Measurements from ENCODE around the gene ATG9B.

ATG9B gene

DNA sequence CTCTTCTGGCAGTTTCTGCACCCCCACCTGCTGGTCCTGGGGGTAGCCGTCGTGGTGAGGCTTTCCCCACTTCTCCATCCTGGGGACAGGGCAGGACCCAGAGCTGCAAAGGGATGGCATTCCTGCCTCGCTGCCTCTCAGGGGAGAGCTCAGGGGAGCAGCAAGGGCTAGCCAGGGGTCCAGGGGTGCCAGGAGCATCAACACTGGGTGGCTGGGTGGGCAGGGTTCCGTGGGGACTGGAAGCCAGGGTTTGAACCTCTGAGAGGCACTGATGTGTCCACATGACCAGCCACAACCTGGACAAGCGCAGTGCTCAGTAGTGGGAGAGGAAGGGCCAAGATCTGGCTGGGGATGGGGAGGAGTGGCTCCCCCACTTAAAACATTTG, 9.6 kb upstream of the ATG9B start (continued):
- TF ChIP-seq, protein P1, sequence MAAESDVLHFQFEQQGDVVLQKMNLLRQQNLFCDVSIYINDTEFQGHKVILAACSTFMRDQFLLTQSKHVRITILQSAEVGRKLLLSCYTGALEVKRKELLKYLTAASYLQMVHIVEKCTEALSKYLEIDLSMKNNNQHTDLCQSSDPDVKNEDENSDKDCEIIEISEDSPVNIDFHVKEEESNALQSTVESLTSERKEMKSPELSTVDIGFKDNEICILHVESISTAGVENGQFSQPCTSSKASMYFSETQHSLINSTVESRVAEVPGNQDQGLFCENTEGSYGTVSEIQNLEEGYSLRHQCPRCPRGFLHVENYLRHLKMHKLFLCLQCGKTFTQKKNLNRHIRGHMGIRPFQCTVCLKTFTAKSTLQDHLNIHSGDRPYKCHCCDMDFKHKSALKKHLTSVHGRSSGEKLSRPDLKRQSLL (tag by site-specific recombination; IDR thresholded peaks at IDR 0.05) = no peak
- TF ChIP-seq, protein P2, sequence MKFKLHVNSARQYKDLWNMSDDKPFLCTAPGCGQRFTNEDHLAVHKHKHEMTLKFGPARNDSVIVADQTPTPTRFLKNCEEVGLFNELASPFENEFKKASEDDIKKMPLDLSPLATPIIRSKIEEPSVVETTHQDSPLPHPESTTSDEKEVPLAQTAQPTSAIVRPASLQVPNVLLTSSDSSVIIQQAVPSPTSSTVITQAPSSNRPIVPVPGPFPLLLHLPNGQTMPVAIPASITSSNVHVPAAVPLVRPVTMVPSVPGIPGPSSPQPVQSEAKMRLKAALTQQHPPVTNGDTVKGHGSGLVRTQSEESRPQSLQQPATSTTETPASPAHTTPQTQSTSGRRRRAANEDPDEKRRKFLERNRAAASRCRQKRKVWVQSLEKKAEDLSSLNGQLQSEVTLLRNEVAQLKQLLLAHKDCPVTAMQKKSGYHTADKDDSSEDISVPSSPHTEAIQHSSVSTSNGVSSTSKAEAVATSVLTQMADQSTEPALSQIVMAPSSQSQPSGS (tag by site-specific recombination; IDR thresholded peaks at IDR 0.05; ENCODE audit: low read depth) = no peak
- TF ChIP-seq ZNF157 (tag by site-specific recombination; IDR thresholded peaks at IDR 0.05) (no peak), EGR2 (tag by site-specific recombination; IDR thresholded peaks at IDR 0.05; ENCODE audit: low read depth) (no peak), ZFHX2 (tag by site-specific recombination; conservative IDR thresholded peaks at IDR 0.05) (no peak), ZNF670 (tag by site-specific recombination; IDR thresholded peaks at IDR 0.05; ENCODE audit: low read depth) (no peak), PRDM1 (tag by site-specific recombination; IDR thresholded peaks at IDR 0.05) (no peak), SCRT1 (tag by site-specific recombination; IDR thresholded peaks at IDR 0.05; ENCODE audit: borderline replicate concordance) (no peak), MZF1 (tag by site-specific recombination; IDR thresholded peaks at IDR 0.05; ENCODE audit: borderline replicate concordance) (no peak), ZFP37 (tag by site-specific recombination; IDR thresholded peaks at IDR 0.05) (no peak)

DNA sequence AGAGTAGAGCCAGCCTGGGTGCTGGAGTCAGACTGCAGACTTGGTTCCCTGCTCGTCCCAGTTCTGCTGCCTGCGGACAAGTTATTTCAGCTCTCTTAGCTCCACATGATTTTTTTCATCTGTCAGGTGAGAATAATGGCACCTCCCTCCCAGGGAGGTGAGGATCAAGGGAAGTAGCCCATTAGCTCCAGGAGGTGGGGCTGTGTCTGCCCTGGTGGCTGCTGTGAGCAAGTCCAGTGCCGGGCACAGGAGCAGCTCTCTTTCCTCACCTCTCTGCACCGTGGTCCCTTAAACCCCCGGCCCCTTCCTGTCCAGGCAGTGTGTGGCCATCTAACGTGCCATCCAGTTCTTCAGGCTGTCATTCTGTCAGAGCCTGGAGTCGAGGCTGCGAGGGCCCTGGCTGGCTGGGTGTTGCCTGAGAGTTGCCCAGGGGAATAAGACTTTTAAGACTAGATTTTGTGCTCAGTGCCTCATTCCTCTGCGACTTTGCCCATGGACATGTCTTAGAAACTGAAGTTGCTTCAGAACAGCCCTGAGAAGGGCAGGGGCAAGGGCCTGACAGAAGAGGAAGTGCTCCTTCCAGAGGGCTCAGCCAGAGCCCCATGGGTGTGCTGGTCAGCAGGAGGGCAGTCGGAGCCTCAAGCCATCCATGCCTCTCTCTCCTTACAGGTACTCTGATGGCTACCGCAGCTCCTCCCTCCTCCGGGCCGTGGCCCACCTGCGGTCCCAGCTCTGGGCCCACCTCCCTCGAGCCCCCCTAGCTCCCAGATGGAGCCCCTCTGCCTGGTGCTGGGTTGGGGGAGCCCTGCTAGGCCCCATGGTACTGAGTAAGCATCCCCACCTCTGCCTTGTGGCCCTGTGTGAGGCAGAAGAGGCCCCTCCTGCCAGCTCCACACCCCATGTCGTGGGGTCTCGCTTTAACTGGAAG, 8.9 kb upstream of the ATG9B start:
- no peaks in the 10 kb centered on the region for H3K9me3 ChIP-seq (ENCODE audit: control insufficient read depth, insufficient read depth, low read depth, low read length)
- CTCF ChIA-PET = interaction anchor here (0.6 to 1.1 kb wide), 3 partner anchors 16 to 77 kb away, joined by 3 to 5 read pairs (median 3); no protein-coding TSS in a partner anchor
- POLR2A ChIA-PET = interaction anchor here (1.0 kb wide), 1 partner anchor 76 kb away, joined by 3 read pairs; no protein-coding TSS in a partner anchor
- H3K4me1 ChIP-seq (ENCODE audit: control insufficient read depth, insufficient read depth, low read length) = no peaks in the 10 kb centered on the region
- H3K36me3 ChIP-seq (ENCODE audit: control insufficient read depth in 2 of 2, insufficient read depth in 1 of 2, low read length in 2 of 2) = peaks cover 0 to 60% of the 10 kb centered on the region in 2 experiments; a peak in 1 of 3 replicates
- no peak overlapping the region for H3K4me3 ChIP-seq (ENCODE audit: low read depth, low read length)
- H3K27ac ChIP-seq (ENCODE audit: extremely low read depth, low read depth, low read length) = no peak overlapping the region
- peak; percentile 45; the same call in 1 of the 2 replicates for TF ChIP-seq GLIS1 (tag by site-specific recombination; IDR thresholded peaks at IDR 0.05)
- TF ChIP-seq, protein P3, sequence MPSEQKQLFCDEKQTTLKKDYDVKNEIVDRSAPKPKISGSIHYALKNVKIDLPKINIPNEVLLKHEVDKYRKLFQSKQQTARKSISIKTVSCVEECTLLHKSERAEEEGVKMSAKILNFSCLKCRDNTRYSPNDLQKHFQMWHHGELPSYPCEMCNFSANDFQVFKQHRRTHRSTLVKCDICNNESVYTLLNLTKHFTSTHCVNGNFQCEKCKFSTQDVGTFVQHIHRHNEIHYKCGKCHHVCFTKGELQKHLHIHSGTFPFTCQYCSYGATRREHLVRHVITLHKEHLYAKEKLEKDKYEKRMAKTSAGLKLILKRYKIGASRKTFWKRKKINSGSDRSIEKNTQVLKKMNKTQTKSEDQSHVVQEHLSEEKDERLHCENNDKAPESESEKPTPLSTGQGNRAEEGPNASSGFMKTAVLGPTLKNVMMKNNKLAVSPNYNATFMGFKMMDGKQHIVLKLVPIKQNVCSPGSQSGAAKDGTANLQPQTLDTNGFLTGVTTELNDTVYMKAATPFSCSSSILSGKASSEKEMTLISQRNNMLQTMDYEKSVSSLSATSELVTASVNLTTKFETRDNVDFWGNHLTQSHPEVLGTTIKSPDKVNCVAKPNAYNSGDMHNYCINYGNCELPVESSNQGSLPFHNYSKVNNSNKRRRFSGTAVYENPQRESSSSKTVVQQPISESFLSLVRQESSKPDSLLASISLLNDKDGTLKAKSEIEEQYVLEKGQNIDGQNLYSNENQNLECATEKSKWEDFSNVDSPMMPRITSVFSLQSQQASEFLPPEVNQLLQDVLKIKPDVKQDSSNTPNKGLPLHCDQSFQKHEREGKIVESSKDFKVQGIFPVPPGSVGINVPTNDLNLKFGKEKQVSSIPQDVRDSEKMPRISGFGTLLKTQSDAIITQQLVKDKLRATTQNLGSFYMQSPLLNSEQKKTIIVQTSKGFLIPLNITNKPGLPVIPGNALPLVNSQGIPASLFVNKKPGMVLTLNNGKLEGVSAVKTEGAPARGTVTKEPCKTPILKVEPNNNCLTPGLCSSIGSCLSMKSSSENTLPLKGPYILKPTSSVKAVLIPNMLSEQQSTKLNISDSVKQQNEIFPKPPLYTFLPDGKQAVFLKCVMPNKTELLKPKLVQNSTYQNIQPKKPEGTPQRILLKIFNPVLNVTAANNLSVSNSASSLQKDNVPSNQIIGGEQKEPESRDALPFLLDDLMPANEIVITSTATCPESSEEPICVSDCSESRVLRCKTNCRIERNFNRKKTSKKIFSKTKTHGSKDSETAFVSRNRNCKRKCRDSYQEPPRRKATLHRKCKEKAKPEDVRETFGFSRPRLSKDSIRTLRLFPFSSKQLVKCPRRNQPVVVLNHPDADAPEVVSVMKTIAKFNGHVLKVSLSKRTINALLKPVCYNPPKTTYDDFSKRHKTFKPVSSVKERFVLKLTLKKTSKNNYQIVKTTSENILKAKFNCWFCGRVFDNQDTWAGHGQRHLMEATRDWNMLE (tag by site-specific recombination; conservative IDR thresholded peaks at IDR 0.05; ENCODE audit: low read depth) = no peak

DNA sequence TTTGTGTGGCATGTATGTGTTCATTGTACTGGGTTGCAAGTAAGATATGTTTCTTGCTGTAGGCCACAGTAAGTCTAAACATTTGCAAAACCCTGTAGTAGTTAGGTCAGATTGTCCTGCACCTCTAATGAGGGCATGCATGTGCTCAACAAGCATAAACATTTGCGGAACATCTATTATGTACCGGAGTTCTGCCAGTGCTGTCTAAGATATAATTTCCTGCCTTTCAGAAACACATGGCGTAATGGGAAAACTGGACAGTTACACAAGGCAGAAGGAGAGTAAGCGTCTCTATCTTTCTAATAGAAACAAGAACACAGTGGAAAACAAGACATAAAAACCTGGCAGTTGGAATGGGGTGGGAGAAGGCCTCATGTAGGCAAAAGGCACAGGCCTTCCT, 6.7 kb upstream of the ATG9B start:
- POLR2A ChIA-PET = no interaction called here
- CTCF ChIA-PET = interaction anchor here (0.6 kb wide), 1 partner anchor 1278 kb away, joined by 3 read pairs; no protein-coding TSS in a partner anchor
- H3K27ac ChIP-seq (ENCODE audit: extremely low read depth, low read depth, low read length) = no peak overlapping the region
- H3K4me1 ChIP-seq (ENCODE audit: control insufficient read depth, insufficient read depth, low read length) = no peaks in the 10 kb centered on the region
- H3K9me3 ChIP-seq (ENCODE audit: control insufficient read depth, insufficient read depth, low read depth, low read length) = no peaks in the 10 kb centered on the region
- TF ChIP-seq KLF7 (tag by site-specific recombination; IDR thresholded peaks at IDR 0.05; ENCODE audit: borderline replicate concordance) = no peak
- H3K4me3 ChIP-seq (ENCODE audit: low read depth, low read length) = no peak overlapping the region
- peaks cover 0 to 42% of the 10 kb centered on the region in 2 experiments; a peak in 1 of 3 replicates for H3K36me3 ChIP-seq (ENCODE audit: control insufficient read depth in 2 of 2, insufficient read depth in 1 of 2, low read length in 2 of 2)

All from HEK293 (cell line).